Right atrium auricular region (tissue), 2 donors: ENCODE measurements around the gene CAMTA1. TPM values are rescaled to one million over a fixed set of nuclear protein-coding genes. Genes with fewer than 3 reads are reported as not detected.

ENCODE experiments used
- DNase-seq: peaks from one replicate; pipeline ENCODE4 v3.0.0-alpha.2; 2019; ENCODE audit warnings: low spot score
- H3K27ac ChIP-seq, 2 donors: fragments of 200-600 bp; sonication (generic); 1 replicate in 1 of 2; 2 replicates in 1 of 2; pipeline ENCODE4 v1.5.1; 2016 to 2019
- H3K27me3 ChIP-seq, 2 donors: fragments of 200-600 bp; sonication (generic); one replicate each; pipeline versions ENCODE4 v1.5.1 to v1.6.0; 2017 to 2019
- H3K36me3 ChIP-seq: fragments of 200-600 bp; sonication (generic); one replicate; pipeline ENCODE4 v1.5.1; 2016
- H3K4me1 ChIP-seq, 2 donors: fragments of 200-600 bp; sonication (generic); one replicate each; pipeline versions ENCODE4 v1.5.1 to v1.6.0; 2017 to 2019
- H3K4me3 ChIP-seq, 2 donors: fragments of 200-600 bp; sonication (generic); 1 replicate in 1 of 2; 2 replicates in 1 of 2; pipeline ENCODE4 v1.5.1; 2017 to 2019; ENCODE audit warnings: mild to moderate bottlenecking in 1 of 2, moderate library complexity in 1 of 2
- H3K9me3 ChIP-seq, 2 donors: fragments of 200-600 bp; sonication (generic); one replicate each; pipeline ENCODE4 v1.5.1; 2019
- total RNA-seq, 2 donors: library from RNA; depleted of rRNA; stranded (reverse); fragments of >200 nt; gene quantifications; one replicate each; pipeline ENCODE4 v1.1.0, GENCODE V29; 2016
- TF ChIP-seq, protein P1 (sequence below), 2 donors: fragments of 200-600 bp; sonication (generic); IDR thresholded peaks; one replicate each; pipeline ENCODE4 v1.5.1; 2019; ENCODE audit warnings: antibody characterized with exemption in 2 of 2

The CAMTA1 gene
- total RNA-seq, 2 donors from 2014 or later = 132 to 190 TPM

DNA sequence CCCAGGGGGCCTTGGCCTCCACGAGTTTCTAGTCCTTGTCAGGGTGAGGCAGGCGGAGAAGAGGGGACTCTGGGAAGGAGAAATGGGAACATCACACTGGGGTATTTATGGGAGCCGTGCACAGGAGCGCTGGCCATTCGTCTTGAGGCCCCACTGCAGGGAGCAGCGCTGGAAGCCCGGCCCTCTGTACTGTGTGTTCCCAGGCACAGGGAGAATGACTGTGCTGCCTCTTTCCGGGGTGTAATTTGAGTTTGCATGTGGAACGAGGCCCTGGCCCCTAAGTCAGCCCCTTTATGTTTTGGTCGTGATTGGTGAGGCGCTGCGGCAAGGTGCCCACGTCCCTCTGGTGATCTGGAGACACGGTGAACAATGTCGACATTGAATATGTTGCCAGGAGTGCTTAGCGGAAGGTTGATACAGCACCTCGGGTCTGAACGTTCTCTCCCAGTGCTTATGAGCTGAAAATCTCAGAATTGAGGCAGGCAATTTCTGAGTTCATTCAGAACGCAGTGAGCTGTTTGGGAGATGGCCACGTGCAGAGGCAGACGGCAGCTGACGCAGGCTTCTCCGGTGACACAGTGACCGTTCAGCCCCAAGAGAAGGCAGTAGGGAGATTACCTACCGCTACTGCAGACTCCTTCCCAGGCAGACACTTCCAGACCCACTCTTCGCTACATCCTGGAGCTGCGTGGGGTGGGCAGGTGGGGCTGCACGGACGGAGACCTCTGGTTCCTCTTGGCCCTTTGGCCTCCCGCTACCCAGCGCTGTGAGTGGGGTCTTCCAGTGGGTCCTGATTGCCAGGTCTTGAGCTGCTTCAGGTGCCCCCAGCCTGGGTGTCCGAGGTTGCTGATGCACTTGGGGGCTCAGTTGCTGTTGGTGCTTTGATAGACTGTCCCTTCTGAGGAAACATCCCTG is 265.8 kb downstream of the CAMTA1 start:
- Histone ChIP-seq H3K4me1 (no peaks in the 10 kb centered on the region), H3K9me3 (no peaks in the 10 kb centered on the region), H3K27ac (no peak overlapping the region), H3K36me3 (no peaks in the 10 kb centered on the region), H3K4me3 (no peak overlapping the region), H3K27me3 (no peaks in the 10 kb centered on the region)
- TF ChIP-seq, protein P1, sequence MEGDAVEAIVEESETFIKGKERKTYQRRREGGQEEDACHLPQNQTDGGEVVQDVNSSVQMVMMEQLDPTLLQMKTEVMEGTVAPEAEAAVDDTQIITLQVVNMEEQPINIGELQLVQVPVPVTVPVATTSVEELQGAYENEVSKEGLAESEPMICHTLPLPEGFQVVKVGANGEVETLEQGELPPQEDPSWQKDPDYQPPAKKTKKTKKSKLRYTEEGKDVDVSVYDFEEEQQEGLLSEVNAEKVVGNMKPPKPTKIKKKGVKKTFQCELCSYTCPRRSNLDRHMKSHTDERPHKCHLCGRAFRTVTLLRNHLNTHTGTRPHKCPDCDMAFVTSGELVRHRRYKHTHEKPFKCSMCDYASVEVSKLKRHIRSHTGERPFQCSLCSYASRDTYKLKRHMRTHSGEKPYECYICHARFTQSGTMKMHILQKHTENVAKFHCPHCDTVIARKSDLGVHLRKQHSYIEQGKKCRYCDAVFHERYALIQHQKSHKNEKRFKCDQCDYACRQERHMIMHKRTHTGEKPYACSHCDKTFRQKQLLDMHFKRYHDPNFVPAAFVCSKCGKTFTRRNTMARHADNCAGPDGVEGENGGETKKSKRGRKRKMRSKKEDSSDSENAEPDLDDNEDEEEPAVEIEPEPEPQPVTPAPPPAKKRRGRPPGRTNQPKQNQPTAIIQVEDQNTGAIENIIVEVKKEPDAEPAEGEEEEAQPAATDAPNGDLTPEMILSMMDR (IDR thresholded peaks at IDR 0.05) = no peak
- DNase-seq = no peak

DNA sequence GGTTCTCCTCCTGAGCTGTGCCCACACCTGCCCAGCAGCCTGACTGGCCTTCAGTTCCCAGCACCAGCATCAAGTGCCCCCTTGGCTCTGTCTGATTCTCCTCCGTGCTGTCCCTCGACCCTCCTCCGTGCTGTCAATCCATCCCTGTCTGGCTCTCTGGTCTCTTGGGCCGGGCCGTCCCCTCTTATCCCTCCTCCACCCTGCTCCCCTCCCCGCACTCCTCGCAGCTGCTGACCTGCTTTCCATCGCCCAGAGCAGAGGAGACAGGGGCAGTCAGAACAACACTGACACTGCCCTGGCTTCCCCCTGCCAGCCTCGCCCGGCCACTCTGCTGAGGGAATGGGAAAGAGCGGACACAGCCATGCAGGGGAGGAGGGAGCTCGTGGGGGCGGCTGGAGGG is 267.4 kb downstream of the CAMTA1 start:
- DNase-seq = no peak
- Histone ChIP-seq H3K4me3 (no peak overlapping the region), H3K9me3 (no peaks in the 10 kb centered on the region), H3K27me3 (no peaks in the 10 kb centered on the region), H3K4me1 (no peaks in the 10 kb centered on the region), H3K27ac (no peak overlapping the region), H3K36me3 (no peaks in the 10 kb centered on the region)
- TF ChIP-seq, protein P1 (IDR thresholded peaks at IDR 0.05) = no peak

DNA sequence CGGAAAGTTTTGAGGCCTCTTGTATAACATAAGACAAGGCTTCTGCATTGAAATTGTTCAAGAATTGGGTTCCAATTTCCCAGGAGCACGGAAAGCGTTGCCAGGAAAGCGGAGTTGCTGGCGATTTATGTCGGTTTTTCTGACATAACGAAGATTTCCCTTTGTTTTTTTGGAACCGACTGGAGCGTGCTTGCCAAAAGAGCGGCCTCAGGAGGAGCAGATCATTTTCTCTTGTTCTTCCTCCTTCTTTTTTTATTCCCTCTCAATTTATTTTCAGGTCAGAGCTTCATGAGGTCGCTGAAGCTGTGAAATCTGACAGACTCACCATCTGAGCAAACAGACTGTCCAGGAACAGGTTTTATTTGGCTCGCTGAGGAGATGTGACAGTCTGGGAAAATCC is 275.5 kb downstream of the CAMTA1 start:
- TF ChIP-seq, protein P1 (IDR thresholded peaks at IDR 0.05) = no peak
- Histone ChIP-seq H3K36me3 (no peaks in the 10 kb centered on the region), H3K4me1 (no peaks in the 10 kb centered on the region), H3K27ac (no peak overlapping the region), H3K4me3 (no peak overlapping the region), H3K9me3 (no peaks in the 10 kb centered on the region), H3K27me3 (no peaks in the 10 kb centered on the region)
- DNase-seq = no peak

DNA sequence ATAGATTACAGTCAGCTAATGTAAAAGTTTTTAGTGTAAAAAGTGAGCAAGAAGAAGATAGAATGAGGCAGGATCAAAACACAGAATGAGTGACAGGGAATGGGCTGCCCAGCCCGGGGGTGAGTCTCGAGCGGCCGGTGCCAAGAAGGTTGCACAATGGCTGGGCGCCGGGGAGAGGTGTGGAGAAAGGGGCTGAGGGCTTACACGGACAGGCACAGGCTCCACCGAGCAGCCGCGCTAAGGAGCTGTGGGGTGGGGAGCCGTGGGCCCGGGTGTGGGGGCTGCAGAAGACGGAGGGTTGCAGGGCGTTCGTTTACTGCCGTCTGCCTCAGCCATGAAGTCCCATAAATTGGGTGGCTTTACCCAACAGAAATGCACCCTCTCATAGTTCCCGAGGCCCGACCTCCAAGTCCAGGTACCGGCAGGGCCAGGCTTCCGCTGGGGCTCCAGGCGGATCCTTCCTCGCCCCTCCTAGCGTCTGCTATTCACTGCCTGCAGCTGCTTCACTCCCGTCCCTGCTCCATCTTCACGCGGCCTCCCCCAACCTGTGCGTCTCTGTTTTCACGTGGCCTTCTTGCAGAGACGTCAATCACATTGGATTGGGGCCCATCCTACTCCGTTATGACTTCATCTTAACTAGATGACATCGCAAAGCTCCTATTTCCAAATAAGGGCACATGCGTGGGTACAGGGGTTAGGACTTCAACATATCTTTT is 277.2 kb downstream of the CAMTA1 start:
- Histone ChIP-seq H3K4me3 (no peak overlapping the region), H3K9me3 (no peaks in the 10 kb centered on the region), H3K27me3 (no peaks in the 10 kb centered on the region), H3K4me1 (no peaks in the 10 kb centered on the region), H3K27ac (no peak overlapping the region), H3K36me3 (no peaks in the 10 kb centered on the region)
- DNase-seq = no peak
- TF ChIP-seq, protein P1 (IDR thresholded peaks at IDR 0.05) = no peak

DNA sequence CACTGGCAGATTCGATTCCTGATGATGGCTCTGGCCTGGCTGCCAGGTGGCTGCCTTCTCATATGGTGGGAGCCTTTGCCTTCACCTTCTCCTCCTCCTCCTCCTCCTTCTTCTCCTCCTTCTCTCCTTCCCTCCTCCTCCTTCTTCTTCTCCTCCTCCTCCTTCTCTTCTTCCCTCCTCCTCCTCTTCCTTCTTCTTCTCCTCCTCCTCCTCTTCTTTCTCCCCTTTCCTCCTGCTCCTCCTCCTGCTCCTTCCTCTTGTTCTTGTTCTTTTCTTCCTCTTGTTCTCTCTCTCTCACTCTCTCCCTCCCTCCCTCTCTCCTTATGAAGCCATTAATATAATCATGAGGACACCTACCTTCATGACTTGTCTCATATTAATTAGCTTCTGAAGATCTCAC is 278.7 kb downstream of the CAMTA1 start:
- Histone ChIP-seq H3K36me3 (no peaks in the 10 kb centered on the region), H3K9me3 (no peaks in the 10 kb centered on the region), H3K4me1 (no peaks in the 10 kb centered on the region), H3K4me3 (no peak overlapping the region), H3K27me3 (no peaks in the 10 kb centered on the region), H3K27ac (no peak overlapping the region)
- no peak for DNase-seq
- TF ChIP-seq, protein P1 (IDR thresholded peaks at IDR 0.05) = no peak
